Loucy (cell line): Measurements from ENCODE around the gene BTF3L4.

ENCODE experiments used
- H2AFZ ChIP-seq: fragments of 200-600 bp; sonication (generic); 2 replicates; pipeline ENCODE4 v1.6.0; 2016; ENCODE audit warnings: antibody characterized with exemption, mild to moderate bottlenecking, low read length, moderate library complexity
- H3F3A ChIP-seq: fragments of 200-600 bp; 2 replicates; pipeline ENCODE4 v1.6.0; 2016; ENCODE audit warnings: antibody characterized with exemption, low read depth, mild to moderate bottlenecking
- H3K27me3 ChIP-seq: fragments of 200-600 bp; sonication (generic); 2 replicates; pipeline ENCODE4 v1.6.1; 2014; ENCODE audit warnings: low read length, mild to moderate bottlenecking; ENCODE audit not compliant: insufficient read depth, poor library complexity, severe bottlenecking
- H3K36me3 ChIP-seq: fragments of 200-600 bp; sonication (generic); 2 replicates; pipeline ENCODE4 v1.6.1; 2016; ENCODE audit warnings: low read length; ENCODE audit not compliant: insufficient read depth
- H3K4me1 ChIP-seq: fragments of 200-600 bp; sonication (generic); 2 replicates; pipeline ENCODE4 v1.5.1; 2014; ENCODE audit warnings: low read length, mild to moderate bottlenecking; ENCODE audit not compliant: insufficient read depth, poor library complexity, severe bottlenecking
- H3K4me2 ChIP-seq: fragments of 200-600 bp; sonication (generic); 2 replicates; pipeline ENCODE4 v1.6.0; 2014; ENCODE audit warnings: antibody characterized with exemption, low read length, low read depth, mild to moderate bottlenecking; ENCODE audit not compliant: poor library complexity, severe bottlenecking
- H3K4me3 ChIP-seq: fragments of 200-600 bp; sonication (generic); 2 replicates; pipeline ENCODE4 v1.5.1; 2014; ENCODE audit warnings: low read length, mild to moderate bottlenecking, mixed read lengths; ENCODE audit not compliant: poor library complexity, severe bottlenecking
- H3K79me2 ChIP-seq: fragments of 200-600 bp; sonication (generic); 2 replicates; pipeline ENCODE4 v1.6.1; 2014; ENCODE audit warnings: low read length; ENCODE audit not compliant: insufficient read depth
- H3K9ac ChIP-seq: fragments of 200-600 bp; sonication (generic); 2 replicates; pipeline ENCODE4 v1.6.0; 2014; ENCODE audit warnings: mild to moderate bottlenecking, low read depth, low read length, moderate library complexity; ENCODE audit not compliant: poor library complexity, severe bottlenecking
- H3K9me2 ChIP-seq: fragments of 200-600 bp; sonication (generic); replicated peaks from 2 replicates; pipeline ENCODE4 v1.6.1; 2016; ENCODE audit warnings: low read depth, low read length, mixed read lengths
- H3K9me3 ChIP-seq: fragments of 200-600 bp; sonication (generic); 2 replicates; pipeline ENCODE4 v1.6.1; 2014; ENCODE audit warnings: mild to moderate bottlenecking, antibody characterized with exemption, low read length, low read depth; ENCODE audit not compliant: insufficient read depth
- H4K20me1 ChIP-seq: fragments of 200-600 bp; sonication (generic); 2 replicates; pipeline ENCODE4 v1.6.0; 2014; ENCODE audit warnings: antibody characterized with exemption, low read length, mild to moderate bottlenecking; ENCODE audit not compliant: insufficient read depth, poor library complexity, severe bottlenecking
- CTCF ChIP-seq: fragments of 200-600 bp; sonication (generic); conservative IDR thresholded peaks from 2 replicates; pipeline ENCODE4 v1.5.1; 2014; ENCODE audit warnings: mild to moderate bottlenecking, antibody characterized with exemption, low read length
- EZH2phosphoT487 ChIP-seq: fragments of 200-600 bp; IDR thresholded peaks from 2 replicates; pipeline ENCODE4 v1.6.1; 2018; ENCODE audit warnings: antibody characterized with exemption, mild to moderate bottlenecking, moderate library complexity, borderline replicate concordance

The BTF3L4 gene

GRCh38 chr1:52059321-52059720, 3.2 kb downstream of the BTF3L4 start:
- peaks cover 42% of the 10 kb centered on the region for H3K4me1 ChIP-seq
- H3K36me3 ChIP-seq: peaks cover 27% of the 10 kb centered on the region; the same call in 1 of the 2 replicates
- no peaks in the 10 kb centered on the region for H3K9me2 ChIP-seq
- H3K4me2 ChIP-seq: peak overlapping the region; percentile 96
- peaks cover 87% of the 10 kb centered on the region for H3K79me2 ChIP-seq
- H3K27me3 ChIP-seq: no peaks in the 10 kb centered on the region
- H2AFZ ChIP-seq: no peak overlapping the region
- no peak overlapping the region for H3K9ac ChIP-seq
- no peaks in the 10 kb centered on the region for H3F3A ChIP-seq
- peaks cover 65% of the 10 kb centered on the region for H4K20me1 ChIP-seq
- TF ChIP-seq CTCF: no peak
- TF ChIP-seq EZH2phosphoT487: no peak
- H3K9me3 ChIP-seq: no peaks in the 10 kb centered on the region
- H3K4me3 ChIP-seq: peak overlapping the region; percentile 86

GRCh38 chr1:52059888-52060287, 3.8 kb downstream of the BTF3L4 start:
- Histone ChIP-seq H3K9me3 (no peaks in the 10 kb centered on the region), H3K79me2 (peaks cover 87% of the 10 kb centered on the region), H3K4me1 (peaks cover 42% of the 10 kb centered on the region), H3K4me2 (peak overlapping the region; percentile 96), H2AFZ (no peak overlapping the region), H3K36me3 (peaks cover 32% of the 10 kb centered on the region; the same call in 1 of the 2 replicates), H3K27me3 (no peaks in the 10 kb centered on the region), H4K20me1 (peaks cover 67% of the 10 kb centered on the region), H3F3A (no peaks in the 10 kb centered on the region), H3K9me2 (no peaks in the 10 kb centered on the region), H3K4me3 (peak overlapping the region; percentile 86), H3K9ac (no peak overlapping the region)
- TF ChIP-seq CTCF (no peak), EZH2phosphoT487 (no peak)

GRCh38 chr1:52060822-52061221, 4.7 kb downstream of the BTF3L4 start:
- H4K20me1 ChIP-seq: peaks cover 68% of the 10 kb centered on the region
- no peaks in the 10 kb centered on the region for H3F3A ChIP-seq
- H3K9me3 ChIP-seq: no peaks in the 10 kb centered on the region
- peak overlapping the region; percentile 96 for H3K4me2 ChIP-seq
- no peaks in the 10 kb centered on the region for H3K9me2 ChIP-seq
- H3K79me2 ChIP-seq: peaks cover 77% of the 10 kb centered on the region
- H3K36me3 ChIP-seq: peaks cover 42% of the 10 kb centered on the region; the same call in 1 of the 2 replicates
- H3K4me1 ChIP-seq: peaks cover 42% of the 10 kb centered on the region
- H3K27me3 ChIP-seq: no peaks in the 10 kb centered on the region
- no peak overlapping the region for H3K9ac ChIP-seq
- no peak overlapping the region for H2AFZ ChIP-seq
- TF ChIP-seq EZH2phosphoT487 (no peak), CTCF (no peak)
- no peak overlapping the region for H3K4me3 ChIP-seq
